ENCODE results near the gene TSPAN5. TPM values are rescaled to one million over a fixed set of nuclear protein-coding genes. Genes with fewer than 3 reads are reported as not detected.

Gene TSPAN5
- total RNA-seq, 1 donor from 2014 or later, result 61.4 TPM

DNA sequence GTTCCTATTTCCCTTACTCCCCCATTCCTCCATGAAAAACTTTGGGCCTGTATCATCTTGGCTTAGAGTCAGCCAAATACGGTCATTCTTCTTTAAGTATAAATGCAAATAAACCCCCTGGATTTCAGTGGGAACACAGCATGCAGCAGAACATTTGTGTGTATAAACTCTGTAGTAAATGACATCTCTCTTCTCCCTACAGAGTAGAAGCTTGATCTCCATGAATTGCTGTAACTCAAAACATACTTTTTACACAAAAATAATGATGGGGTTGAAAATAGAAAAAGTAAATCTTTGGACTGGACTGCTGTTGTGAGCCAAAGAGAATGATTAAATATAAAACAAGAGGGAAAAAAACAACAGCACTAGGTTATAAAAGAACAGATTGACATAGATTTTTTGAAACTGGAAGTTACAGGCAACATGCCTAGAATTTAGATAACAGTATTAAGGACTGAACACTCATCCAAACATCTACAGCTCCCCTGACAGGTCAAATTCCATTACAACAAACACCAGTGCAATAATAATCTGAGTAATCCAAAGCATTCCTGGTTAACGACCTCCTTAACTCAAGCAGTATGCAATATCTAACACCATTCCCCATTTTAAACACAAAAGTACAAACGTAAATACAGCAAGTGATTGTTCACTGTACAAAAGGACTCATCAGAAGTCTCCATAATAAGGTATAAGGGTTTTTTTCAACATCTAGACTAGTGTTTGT lies 30.7 kb downstream of the TSPAN5 start:
- peaks cover 51% of the 10 kb centered on the region for H3K4me1 ChIP-seq (ENCODE audit: insufficient read depth, low read length)
- Mint-ChIP-seq H3K4me1 (ENCODE audit: low read depth, unreplicated experiment) (peaks cover 51% of the 10 kb centered on the region), H3K27ac (ENCODE audit: unreplicated experiment) (no peak overlapping the region), H3K36me3 (ENCODE audit: low read depth, unreplicated experiment) (peaks cover 9% of the 10 kb centered on the region), H3K27me3 (ENCODE audit: low read depth, unreplicated experiment) (no peaks in the 10 kb centered on the region), H3K9me3 (ENCODE audit: unreplicated experiment) (no peaks in the 10 kb centered on the region), H3K4me3 (ENCODE audit: unreplicated experiment) (no peak overlapping the region)
- H3K27ac ChIP-seq (ENCODE audit: low read depth, low read length), result peak overlapping the region; percentile 86
- no peaks in the 10 kb centered on the region for H3K9me3 ChIP-seq (ENCODE audit: insufficient read depth, low read depth, low read length)
- peak overlapping the region; percentile 3 for H3K4me3 ChIP-seq (ENCODE audit: insufficient read depth, low read depth, low read length)
- FAIRE-seq (peak; percentile 60), DNase-seq (ENCODE audit: low read depth) (peak; percentile 90)
- peaks cover 21% of the 10 kb centered on the region for H4K20me1 ChIP-seq (ENCODE audit: insufficient read depth, low read length)
- no peak overlapping the region for H2AFZ ChIP-seq (ENCODE audit: low read depth, low read length)
- TF ChIP-seq, protein P1, sequence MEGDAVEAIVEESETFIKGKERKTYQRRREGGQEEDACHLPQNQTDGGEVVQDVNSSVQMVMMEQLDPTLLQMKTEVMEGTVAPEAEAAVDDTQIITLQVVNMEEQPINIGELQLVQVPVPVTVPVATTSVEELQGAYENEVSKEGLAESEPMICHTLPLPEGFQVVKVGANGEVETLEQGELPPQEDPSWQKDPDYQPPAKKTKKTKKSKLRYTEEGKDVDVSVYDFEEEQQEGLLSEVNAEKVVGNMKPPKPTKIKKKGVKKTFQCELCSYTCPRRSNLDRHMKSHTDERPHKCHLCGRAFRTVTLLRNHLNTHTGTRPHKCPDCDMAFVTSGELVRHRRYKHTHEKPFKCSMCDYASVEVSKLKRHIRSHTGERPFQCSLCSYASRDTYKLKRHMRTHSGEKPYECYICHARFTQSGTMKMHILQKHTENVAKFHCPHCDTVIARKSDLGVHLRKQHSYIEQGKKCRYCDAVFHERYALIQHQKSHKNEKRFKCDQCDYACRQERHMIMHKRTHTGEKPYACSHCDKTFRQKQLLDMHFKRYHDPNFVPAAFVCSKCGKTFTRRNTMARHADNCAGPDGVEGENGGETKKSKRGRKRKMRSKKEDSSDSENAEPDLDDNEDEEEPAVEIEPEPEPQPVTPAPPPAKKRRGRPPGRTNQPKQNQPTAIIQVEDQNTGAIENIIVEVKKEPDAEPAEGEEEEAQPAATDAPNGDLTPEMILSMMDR (IDR thresholded peaks at IDR 0.05; ENCODE audit: insufficient read depth, low read depth, low read length), result no peak
- no peak for TF ChIP-seq EZH2 (IDR thresholded peaks at IDR 0.05; ENCODE audit: insufficient read depth, low read length)
- peaks cover 99% of the 10 kb centered on the region for H3K79me2 ChIP-seq (ENCODE audit: insufficient read depth, low read length)
- no peaks in the 10 kb centered on the region for H3K36me3 ChIP-seq (ENCODE audit: insufficient read depth, low read length)
- peak overlapping the region; percentile 32 for H3K9ac ChIP-seq (ENCODE audit: low read length)
- H3K4me2 ChIP-seq (ENCODE audit: low read length), result peak overlapping the region; percentile 73
- no peaks in the 10 kb centered on the region for H3K27me3 ChIP-seq (ENCODE audit: insufficient read depth, low read length)

DNA sequence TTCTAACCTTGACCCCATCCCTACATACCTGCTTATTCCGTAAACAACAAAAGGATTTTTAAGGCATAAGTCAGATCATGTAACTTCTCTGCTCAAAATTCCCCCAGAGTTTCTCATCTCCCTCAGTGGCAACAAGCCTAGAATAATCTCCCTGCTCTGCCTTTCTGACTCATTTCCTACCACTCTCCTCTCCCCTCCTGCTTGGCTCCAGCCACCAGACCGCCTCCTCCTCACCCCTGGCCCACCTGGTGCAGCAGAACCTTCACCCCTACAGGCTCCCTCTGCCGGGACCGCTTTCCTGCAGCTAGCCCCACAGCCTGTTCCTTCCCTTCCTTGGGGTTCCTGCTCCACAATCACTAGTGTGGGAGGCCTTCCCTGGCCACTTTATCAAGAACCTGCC lies 32.1 kb downstream of the TSPAN5 start:
- Histone ChIP-seq H3K4me2 (ENCODE audit: low read length) (peak overlapping the region; percentile 73), H4K20me1 (ENCODE audit: insufficient read depth, low read length) (peaks cover 7% of the 10 kb centered on the region), H2AFZ (ENCODE audit: low read depth, low read length) (no peak overlapping the region), H3K36me3 (ENCODE audit: insufficient read depth, low read length) (no peaks in the 10 kb centered on the region), H3K9me3 (ENCODE audit: insufficient read depth, low read depth, low read length) (no peaks in the 10 kb centered on the region), H3K9ac (ENCODE audit: low read length) (peak overlapping the region; percentile 41), H3K4me3 (ENCODE audit: insufficient read depth, low read depth, low read length) (no peak overlapping the region), H3K4me1 (ENCODE audit: insufficient read depth, low read length) (peaks cover 43% of the 10 kb centered on the region), H3K27me3 (ENCODE audit: insufficient read depth, low read length) (no peaks in the 10 kb centered on the region), H3K79me2 (ENCODE audit: insufficient read depth, low read length) (peaks cover 99% of the 10 kb centered on the region), H3K27ac (ENCODE audit: low read depth, low read length) (peak overlapping the region; percentile 86)
- H3K27ac Mint-ChIP-seq (ENCODE audit: unreplicated experiment), result peak overlapping the region; percentile 80
- peak overlapping the region; percentile 69 for H3K4me3 Mint-ChIP-seq (ENCODE audit: unreplicated experiment)
- H3K4me1 Mint-ChIP-seq (ENCODE audit: low read depth, unreplicated experiment), result peaks cover 55% of the 10 kb centered on the region
- H3K9me3 Mint-ChIP-seq (ENCODE audit: unreplicated experiment), result no peaks in the 10 kb centered on the region
- DNase-seq (ENCODE audit: low read depth) (peak; percentile 96), FAIRE-seq (peak; percentile 85)
- H3K27me3 Mint-ChIP-seq (ENCODE audit: low read depth, unreplicated experiment), result no peaks in the 10 kb centered on the region
- TF ChIP-seq, protein P1 (IDR thresholded peaks at IDR 0.05; ENCODE audit: insufficient read depth, low read depth, low read length), result no peak
- TF ChIP-seq EZH2 (IDR thresholded peaks at IDR 0.05; ENCODE audit: insufficient read depth, low read length), result no peak
- peaks cover 3% of the 10 kb centered on the region for H3K36me3 Mint-ChIP-seq (ENCODE audit: low read depth, unreplicated experiment)

DNA sequence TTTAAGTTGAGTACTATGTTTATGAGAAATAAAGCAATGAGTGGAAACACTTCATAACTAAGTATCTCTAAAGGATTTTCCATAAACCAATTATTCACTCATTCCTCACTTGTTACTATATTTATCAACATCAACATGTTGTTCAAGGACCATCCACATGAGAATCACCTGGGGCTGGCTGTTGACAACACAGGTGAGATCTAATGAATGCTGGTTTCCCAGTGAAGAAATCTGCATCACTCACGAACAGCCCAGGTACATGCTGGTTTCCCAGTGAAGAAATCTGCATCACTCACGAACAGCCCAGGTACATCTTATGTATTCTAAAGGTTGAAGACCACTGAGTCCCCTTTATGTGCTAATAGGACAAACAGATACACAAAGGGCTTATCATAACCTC lies 32.5 kb downstream of the TSPAN5 start:
- Mint-ChIP-seq H3K9me3 (ENCODE audit: unreplicated experiment) (no peaks in the 10 kb centered on the region), H3K4me1 (ENCODE audit: low read depth, unreplicated experiment) (peaks cover 56% of the 10 kb centered on the region), H3K4me3 (ENCODE audit: unreplicated experiment) (peak overlapping the region; percentile 69), H3K27me3 (ENCODE audit: low read depth, unreplicated experiment) (no peaks in the 10 kb centered on the region), H3K36me3 (ENCODE audit: low read depth, unreplicated experiment) (peaks cover under 1% of the 10 kb centered on the region), H3K27ac (ENCODE audit: unreplicated experiment) (peak overlapping the region; percentile 80)
- TF ChIP-seq, protein P1 (IDR thresholded peaks at IDR 0.05; ENCODE audit: insufficient read depth, low read depth, low read length), result no peak
- TF ChIP-seq EZH2 (IDR thresholded peaks at IDR 0.05; ENCODE audit: insufficient read depth, low read length), result no peak
- Histone ChIP-seq H3K27me3 (ENCODE audit: insufficient read depth, low read length) (no peaks in the 10 kb centered on the region), H3K79me2 (ENCODE audit: insufficient read depth, low read length) (peaks cover 99% of the 10 kb centered on the region), H3K4me3 (ENCODE audit: insufficient read depth, low read depth, low read length) (no peak overlapping the region), H3K9ac (ENCODE audit: low read length) (peak overlapping the region; percentile 41), H3K27ac (ENCODE audit: low read depth, low read length) (peak overlapping the region; percentile 86), H2AFZ (ENCODE audit: low read depth, low read length) (no peak overlapping the region), H3K4me1 (ENCODE audit: insufficient read depth, low read length) (peaks cover 43% of the 10 kb centered on the region), H4K20me1 (ENCODE audit: insufficient read depth, low read length) (peaks cover 3% of the 10 kb centered on the region), H3K4me2 (ENCODE audit: low read length) (peak overlapping the region; percentile 73), H3K36me3 (ENCODE audit: insufficient read depth, low read length) (no peaks in the 10 kb centered on the region), H3K9me3 (ENCODE audit: insufficient read depth, low read depth, low read length) (no peaks in the 10 kb centered on the region)
- DNase-seq (ENCODE audit: low read depth), result no peak
- no peak for FAIRE-seq
